Measurements from ENCODE around the gene CYP4B1. TPM values are rescaled to one million over a fixed set of nuclear protein-coding genes. Genes with fewer than 3 reads are reported as not detected.

The CYP4B1 gene
- total RNA-seq, 4 donors from 2014 or later: 29.4 to 72.4 (median 62.5) TPM

- H3K9me3 ChIP-seq: no peaks in the 10 kb centered on the region
- no peak for DNase-seq
- H3K4me1 ChIP-seq: peaks cover 21 to 24% of the 10 kb centered on the region in 2 donors
- no peak for TF ChIP-seq POLR2A (IDR thresholded peaks at IDR 0.05)
- TF ChIP-seq, protein P1, sequence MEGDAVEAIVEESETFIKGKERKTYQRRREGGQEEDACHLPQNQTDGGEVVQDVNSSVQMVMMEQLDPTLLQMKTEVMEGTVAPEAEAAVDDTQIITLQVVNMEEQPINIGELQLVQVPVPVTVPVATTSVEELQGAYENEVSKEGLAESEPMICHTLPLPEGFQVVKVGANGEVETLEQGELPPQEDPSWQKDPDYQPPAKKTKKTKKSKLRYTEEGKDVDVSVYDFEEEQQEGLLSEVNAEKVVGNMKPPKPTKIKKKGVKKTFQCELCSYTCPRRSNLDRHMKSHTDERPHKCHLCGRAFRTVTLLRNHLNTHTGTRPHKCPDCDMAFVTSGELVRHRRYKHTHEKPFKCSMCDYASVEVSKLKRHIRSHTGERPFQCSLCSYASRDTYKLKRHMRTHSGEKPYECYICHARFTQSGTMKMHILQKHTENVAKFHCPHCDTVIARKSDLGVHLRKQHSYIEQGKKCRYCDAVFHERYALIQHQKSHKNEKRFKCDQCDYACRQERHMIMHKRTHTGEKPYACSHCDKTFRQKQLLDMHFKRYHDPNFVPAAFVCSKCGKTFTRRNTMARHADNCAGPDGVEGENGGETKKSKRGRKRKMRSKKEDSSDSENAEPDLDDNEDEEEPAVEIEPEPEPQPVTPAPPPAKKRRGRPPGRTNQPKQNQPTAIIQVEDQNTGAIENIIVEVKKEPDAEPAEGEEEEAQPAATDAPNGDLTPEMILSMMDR (IDR thresholded peaks at IDR 0.05): no peak
- no peak overlapping the region for H3K4me3 ChIP-seq (replicated peaks in 1 of 3)
- no peaks in the 10 kb centered on the region for H3K27me3 ChIP-seq
- peaks cover 0 to 6% of the 10 kb centered on the region in 2 donors for H3K36me3 ChIP-seq
- H3K27ac ChIP-seq: peak overlapping the region in 1 of 3 donors; percentile 23
- intact Hi-C loops (cut with DNase I): no loop called here
- 94 to 100% methylated on average over 4 to 5 of the region's 5 CpGs for WGBS, 2 donors
These were observed 11.8 kb downstream of the CYP4B1 start for GRCh38 chr1:46810596-46810995.

- H3K36me3 ChIP-seq: peaks cover 0 to 6% of the 10 kb centered on the region in 2 donors
- WGBS, 2 donors: 86 to 95% methylated on average over 4 to 5 of the region's 5 CpGs
- no peaks in the 10 kb centered on the region for H3K9me3 ChIP-seq
- DNase-seq: no peak
- H3K27me3 ChIP-seq: no peaks in the 10 kb centered on the region
- H3K4me3 ChIP-seq (replicated peaks in 1 of 3): no peak overlapping the region
- peak overlapping the region in 1 of 3 donors; percentile 23 for H3K27ac ChIP-seq
- intact Hi-C loops (cut with DNase I): no loop called here
- TF ChIP-seq POLR2A (IDR thresholded peaks at IDR 0.05): no peak
- TF ChIP-seq, protein P1 (IDR thresholded peaks at IDR 0.05): no peak
- peaks cover 17 to 19% of the 10 kb centered on the region in 2 donors for H3K4me1 ChIP-seq
These were observed 12.2 kb downstream of the CYP4B1 start for GRCh38 chr1:46811053-46811452.

DNA sequence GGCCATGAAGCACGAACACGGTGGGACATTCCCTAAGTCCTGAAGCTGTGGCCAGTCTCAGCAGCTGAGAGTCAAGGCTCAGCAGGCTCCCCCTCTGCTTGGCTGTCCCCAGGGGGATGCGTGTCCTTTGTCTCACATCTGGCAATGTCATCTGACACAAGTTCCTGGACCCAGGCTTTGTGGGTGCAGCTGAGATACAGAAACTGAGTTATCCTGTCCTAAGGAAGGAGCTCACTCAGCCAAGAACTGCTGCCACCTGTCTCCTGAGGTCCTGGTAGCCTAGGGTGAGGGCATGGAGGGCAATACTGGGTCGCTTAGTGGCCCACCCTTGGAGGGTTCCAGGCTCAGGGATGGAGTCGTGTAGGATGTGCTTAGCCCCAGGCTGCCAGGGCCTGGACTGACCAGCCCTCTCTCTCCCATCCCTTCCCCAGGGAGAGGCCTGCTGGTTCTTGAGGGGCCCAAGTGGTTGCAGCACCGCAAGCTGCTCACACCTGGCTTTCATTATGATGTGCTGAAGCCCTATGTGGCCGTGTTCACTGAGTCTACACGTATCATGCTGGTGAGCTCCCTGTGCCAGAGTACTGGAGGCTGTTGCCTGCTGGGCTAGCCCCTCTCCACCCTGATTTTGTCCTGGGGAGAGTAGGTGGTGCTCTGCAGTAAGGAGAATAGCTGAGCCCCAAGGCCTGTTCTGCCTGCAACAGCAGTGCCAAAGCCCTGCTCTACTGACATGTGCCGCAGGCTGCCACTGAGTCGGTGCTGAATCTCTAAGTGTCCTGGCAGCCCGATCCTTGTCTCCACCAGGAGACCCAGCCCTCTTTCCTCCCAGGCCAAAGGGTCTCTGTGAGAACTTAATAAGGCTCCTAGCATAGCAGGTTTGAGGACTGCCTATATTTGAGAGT, 13.5 kb downstream of the CYP4B1 start:
- H3K27ac ChIP-seq: no peak overlapping the region
- TF ChIP-seq POLR2A (IDR thresholded peaks at IDR 0.05): no peak
- TF ChIP-seq, protein P1 (IDR thresholded peaks at IDR 0.05): no peak

GRCh38 chr1:46812996-46813857, 14.4 kb downstream of the CYP4B1 start:
- intact Hi-C loops (cut with DNase I): no loop called here
- TF ChIP-seq POLR2A (IDR thresholded peaks at IDR 0.05): no peak
- TF ChIP-seq, protein P1 (IDR thresholded peaks at IDR 0.05): no peak
- no peaks in the 10 kb centered on the region for H3K4me1 ChIP-seq
- no peak overlapping the region for H3K4me3 ChIP-seq (replicated peaks in 1 of 3)
- no peak overlapping the region for H3K27ac ChIP-seq
- no peaks in the 10 kb centered on the region for H3K27me3 ChIP-seq
- 88 to 95% methylated on average over 8 to 11 of the region's 11 CpGs for WGBS, 2 donors
- peaks cover 0 to 6% of the 10 kb centered on the region in 2 donors for H3K36me3 ChIP-seq
- no peaks in the 10 kb centered on the region for H3K9me3 ChIP-seq
- DNase-seq: no peak

More for the DNA sequence above, 13.5 kb downstream of the CYP4B1 start:
- 86 to 89% methylated on average over 9 to 10 of the region's 11 CpGs for WGBS, 2 donors
- intact Hi-C loops (cut with DNase I): no loop called here
- no peak for DNase-seq
- Histone ChIP-seq H3K36me3 (peaks cover 0 to 6% of the 10 kb centered on the region in 2 donors), H3K4me1 (peaks cover 6% of the 10 kb centered on the region in 2 donors), H3K4me3 (replicated peaks in 1 of 3) (no peak overlapping the region), H3K9me3 (no peaks in the 10 kb centered on the region), H3K27me3 (no peaks in the 10 kb centered on the region)
